ENCODE measurements around the gene RUSC2.
"Not testable (repeated sequence)": the region's sequence is repeated elsewhere in the genome, so short reads cannot be mapped to it uniquely, and the experiment has no call there.

Gene RUSC2, protein sequence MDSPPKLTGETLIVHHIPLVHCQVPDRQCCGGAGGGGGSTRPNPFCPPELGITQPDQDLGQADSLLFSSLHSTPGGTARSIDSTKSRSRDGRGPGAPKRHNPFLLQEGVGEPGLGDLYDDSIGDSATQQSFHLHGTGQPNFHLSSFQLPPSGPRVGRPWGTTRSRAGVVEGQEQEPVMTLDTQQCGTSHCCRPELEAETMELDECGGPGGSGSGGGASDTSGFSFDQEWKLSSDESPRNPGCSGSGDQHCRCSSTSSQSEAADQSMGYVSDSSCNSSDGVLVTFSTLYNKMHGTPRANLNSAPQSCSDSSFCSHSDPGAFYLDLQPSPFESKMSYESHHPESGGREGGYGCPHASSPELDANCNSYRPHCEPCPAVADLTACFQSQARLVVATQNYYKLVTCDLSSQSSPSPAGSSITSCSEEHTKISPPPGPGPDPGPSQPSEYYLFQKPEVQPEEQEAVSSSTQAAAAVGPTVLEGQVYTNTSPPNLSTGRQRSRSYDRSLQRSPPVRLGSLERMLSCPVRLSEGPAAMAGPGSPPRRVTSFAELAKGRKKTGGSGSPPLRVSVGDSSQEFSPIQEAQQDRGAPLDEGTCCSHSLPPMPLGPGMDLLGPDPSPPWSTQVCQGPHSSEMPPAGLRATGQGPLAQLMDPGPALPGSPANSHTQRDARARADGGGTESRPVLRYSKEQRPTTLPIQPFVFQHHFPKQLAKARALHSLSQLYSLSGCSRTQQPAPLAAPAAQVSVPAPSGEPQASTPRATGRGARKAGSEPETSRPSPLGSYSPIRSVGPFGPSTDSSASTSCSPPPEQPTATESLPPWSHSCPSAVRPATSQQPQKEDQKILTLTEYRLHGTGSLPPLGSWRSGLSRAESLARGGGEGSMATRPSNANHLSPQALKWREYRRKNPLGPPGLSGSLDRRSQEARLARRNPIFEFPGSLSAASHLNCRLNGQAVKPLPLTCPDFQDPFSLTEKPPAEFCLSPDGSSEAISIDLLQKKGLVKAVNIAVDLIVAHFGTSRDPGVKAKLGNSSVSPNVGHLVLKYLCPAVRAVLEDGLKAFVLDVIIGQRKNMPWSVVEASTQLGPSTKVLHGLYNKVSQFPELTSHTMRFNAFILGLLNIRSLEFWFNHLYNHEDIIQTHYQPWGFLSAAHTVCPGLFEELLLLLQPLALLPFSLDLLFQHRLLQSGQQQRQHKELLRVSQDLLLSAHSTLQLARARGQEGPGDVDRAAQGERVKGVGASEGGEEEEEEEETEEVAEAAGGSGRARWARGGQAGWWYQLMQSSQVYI (N-terminal part only)

DNA sequence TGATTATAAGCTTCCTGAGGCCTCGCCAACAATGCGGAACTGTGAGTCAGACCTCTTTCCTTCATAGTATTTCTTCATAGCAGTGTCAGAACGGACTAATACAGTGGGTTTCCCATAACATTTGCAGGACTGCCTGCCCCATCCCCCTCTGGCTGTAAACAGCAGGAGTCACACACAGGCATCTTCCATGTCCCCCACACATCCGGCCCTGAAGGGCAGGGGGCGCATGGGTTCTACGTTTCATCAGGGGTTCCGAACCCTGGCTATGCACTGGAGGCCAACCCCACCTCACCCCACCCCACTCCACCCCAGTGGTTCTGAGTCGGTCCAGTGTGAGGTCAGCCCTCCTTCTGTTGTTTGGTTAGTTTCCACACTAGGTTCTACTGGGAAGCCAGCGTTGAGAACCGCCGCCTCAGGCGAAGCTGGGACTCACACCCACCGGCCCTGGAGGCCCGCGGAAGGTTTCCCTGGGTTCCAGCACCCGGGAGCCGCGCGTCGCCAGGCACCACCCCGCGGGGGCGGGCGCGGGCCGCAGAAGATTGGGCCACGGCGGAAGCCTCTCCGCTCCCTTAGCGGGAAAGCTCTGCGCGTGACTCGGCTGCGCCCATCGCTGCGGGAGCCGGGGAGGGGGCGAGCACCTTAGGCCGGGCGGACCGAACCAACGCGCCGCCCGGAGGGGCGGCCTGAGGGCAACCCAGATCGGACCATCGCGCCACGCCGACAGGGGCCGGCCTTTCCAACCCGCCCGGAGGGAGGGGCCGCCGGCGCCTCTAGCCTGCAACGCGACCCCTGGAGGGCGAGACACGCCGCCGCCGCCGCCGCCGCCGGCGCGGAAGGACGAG, at the start of gene RUSC2:
Gene RUSC2 (plus strand): TSS at position 799 of the 842 bp plus-strand sequence. CDS start 56,411 bp downstream, outside the sequence.
- DNase-seq (ENCODE audit: low read depth), result peak; percentile 21

DNA sequence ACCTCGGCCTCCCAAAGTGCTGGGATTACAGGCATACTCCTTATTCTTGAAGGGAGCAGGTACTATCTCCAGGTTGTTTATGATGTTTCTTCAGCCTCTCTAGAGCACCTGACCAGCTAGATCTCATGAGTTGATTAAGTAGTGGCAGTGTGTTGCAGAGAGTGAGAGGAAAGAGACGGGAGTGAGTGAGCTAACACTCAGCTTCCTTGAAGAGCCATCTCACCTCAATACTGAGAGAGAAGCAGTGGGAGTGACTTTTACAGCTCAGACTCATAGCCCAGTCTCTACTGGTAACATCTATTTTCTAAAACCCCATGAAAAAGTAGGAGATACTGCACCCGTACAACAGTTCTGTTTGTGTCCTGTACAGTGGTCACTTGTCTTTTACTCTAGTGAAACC, 43.9 kb upstream of the RUSC2 start:
- DNase-seq (ENCODE audit: low read depth), result no peak

- no peak for DNase-seq (ENCODE audit: low read depth)
Measured at GRCh38 chr9:35448496-35448895, 41.4 kb upstream of the RUSC2 start.

- DNase-seq (ENCODE audit: low read depth), result no peak
Measured at GRCh38 chr9:35452481-35452880, 37.4 kb upstream of the RUSC2 start.

GRCh38 chr9:35453786-35454185, 36.1 kb upstream of the RUSC2 start:
- no peak for DNase-seq (ENCODE audit: low read depth)

- DNase-seq (ENCODE audit: low read depth), result no peak
Measured at GRCh38 chr9:35464141-35465025, 25.5 kb upstream of the RUSC2 start.

DNA sequence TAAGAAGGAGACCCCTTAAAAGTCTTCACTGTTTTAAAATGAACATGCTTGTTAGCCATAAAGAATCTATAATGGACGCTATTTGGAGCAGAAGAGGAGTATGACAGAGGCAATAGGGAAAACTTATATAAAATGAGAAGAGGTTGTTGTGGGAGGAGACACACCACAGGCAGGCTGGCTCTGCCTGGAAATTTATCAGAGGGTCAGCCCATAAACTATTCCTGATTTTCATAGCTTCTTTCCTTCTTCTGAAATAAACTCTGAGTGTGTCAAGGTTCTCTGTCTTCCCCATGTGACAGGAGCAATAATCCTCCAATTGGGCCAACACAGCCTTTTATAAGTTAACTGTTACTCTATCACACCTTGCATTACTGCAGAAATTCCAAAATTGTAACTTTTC, 19.6 kb upstream of the RUSC2 start:
- DNase-seq (ENCODE audit: low read depth), result no peak

- DNase-seq (ENCODE audit: low read depth), result no peak
Measured at GRCh38 chr9:35470894-35471293, 19.0 kb upstream of the RUSC2 start.

DNA sequence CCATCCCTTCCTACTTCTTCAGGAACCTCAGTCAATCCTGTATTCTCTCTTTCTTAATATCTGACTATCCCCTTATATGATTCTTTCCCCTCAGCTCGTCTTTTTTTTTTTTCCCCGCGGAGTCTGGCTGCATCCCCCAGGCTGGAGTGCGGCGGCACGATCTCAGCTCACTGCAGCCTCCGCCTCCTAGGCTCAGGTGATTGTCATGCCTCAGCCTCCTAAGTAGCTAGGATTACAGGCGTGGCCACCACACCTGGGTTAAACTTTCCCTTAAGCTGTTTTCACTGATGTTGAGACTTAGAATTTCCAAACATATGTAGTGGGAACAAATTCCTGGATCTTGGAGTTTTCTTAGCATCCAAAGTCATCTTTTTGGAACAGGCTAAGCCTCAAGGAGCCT, 13.3 kb upstream of the RUSC2 start:
- no peak for DNase-seq (ENCODE audit: low read depth)

DNA sequence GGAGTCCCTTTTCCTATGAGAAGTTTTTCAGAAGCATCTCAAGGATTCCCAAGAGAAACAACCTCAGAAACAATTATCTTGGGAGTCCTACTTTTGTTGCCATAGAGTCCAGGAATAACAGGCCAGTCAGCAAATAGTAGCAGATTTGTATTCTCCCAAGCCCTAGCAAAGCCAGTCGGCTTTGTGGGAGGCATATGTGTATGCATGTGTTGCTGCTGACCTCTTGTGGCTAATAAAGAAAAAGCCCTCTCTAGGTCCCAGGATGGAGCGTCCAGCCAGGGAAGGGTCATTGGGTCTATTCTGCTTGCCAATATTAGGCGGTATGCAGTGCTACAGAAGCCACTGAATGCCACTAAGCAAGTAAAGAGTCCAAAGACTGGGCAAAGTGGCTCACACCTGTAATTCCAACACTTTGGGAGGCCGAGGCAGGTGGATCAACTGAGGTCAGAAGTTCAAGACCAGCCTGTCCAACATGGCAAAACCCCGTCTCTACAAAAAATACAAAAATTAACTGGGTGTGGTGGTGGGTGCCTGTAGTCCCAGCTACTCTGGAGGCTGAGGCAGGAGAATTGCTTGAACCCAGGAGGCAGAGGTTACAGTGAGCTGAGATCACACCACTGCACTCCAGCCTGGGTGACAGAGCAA, 12.6 kb upstream of the RUSC2 start:
- not testable (repeated sequence) for DNase-seq (ENCODE audit: low read depth)

- DNase-seq (ENCODE audit: low read depth), result no peak
Measured at GRCh38 chr9:35478871-35479270, 11.0 kb upstream of the RUSC2 start.

- no peak for DNase-seq (ENCODE audit: low read depth)
Measured at GRCh38 chr9:35481347-35481975, 8.4 kb upstream of the RUSC2 start.

DNA sequence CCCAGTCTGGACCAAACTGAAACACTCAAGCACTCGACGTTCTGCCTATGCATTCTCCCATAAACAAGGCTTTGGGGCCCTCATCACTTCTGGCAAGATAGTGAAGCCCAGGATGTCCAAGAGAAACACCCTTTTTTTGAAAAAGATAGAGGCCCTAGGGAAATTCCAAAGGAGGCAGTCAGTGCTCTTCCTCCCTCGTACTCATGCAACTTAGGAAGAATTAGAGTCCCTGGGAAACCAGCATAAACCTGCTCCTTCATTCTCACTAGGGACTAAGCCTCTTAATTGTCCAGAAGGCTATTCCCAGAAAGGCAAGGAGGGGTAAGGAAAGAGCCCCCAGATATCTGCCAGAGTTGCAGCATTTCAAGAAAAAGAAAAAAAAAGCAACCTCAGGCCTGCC, 7.8 kb upstream of the RUSC2 start:
- DNase-seq (ENCODE audit: low read depth), result no peak

GRCh38 chr9:35484406-35484805, 5.5 kb upstream of the RUSC2 start:
- no peak for DNase-seq (ENCODE audit: low read depth)

GRCh38 chr9:35487081-35487480, 2.8 kb upstream of the RUSC2 start:
- DNase-seq (ENCODE audit: low read depth), result no peak

DNA sequence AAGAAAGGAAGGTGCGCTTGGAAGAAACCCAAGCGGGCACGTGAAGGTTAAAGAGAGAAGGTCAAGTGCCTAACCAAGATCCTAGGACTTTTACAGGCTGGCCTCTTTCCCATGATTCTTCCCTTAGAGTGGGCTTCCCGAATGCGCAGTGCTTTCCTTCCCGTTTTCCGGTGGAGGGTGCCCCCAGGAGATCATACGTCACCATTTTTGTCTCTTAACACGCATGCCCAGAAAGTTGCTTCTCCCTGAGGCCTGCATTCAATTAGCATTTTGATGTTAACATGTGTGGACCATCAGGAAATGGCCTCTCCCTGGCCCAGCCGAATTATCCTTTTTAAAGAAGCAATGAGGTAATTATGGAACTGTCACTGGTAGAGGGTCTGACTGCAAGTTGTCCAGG, 1.9 kb upstream of the RUSC2 start:
- DNase-seq (ENCODE audit: low read depth), result no peak

- no peak for DNase-seq (ENCODE audit: low read depth)
Measured at GRCh38 chr9:35488566-35489312, 1.2 kb upstream of the RUSC2 start.

DNA sequence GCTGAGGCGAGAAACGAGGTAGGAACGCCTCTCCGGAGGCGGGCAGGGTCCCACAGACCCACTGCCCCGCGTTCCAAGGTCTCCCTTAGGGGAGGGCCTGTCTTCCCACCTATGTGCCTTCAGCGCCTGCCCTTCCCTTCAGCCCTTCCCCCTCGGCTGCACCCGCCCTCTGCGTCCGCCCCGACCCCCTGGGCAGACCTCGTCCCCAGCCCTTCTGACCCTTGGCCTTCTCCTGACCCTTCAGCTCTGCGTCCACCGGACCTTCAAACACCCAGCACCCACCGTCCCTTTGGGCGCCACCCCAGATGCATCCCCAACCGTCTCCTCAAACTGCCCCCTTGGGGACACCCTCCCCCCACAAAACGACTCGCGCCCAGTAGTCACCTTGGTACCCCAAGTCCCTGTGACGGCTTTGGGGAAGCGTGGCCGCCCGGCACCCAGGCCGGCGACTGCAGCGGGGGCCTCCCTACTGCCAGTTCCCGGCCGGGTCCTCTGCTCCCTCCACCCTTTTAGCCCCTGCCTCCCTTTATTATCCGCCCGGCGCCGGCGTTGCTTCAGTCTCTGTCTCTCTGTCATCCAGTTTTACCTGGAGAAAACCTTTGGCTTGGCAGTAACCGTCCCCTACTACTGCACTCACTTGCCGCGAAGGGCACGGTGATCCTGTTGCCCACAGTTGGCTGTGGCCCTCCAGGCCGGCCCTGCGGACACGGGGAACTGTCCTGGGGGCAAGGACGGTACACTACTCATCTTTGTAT, 421 bp downstream of the RUSC2 start:
- no peak for DNase-seq (ENCODE audit: low read depth)

All from activated T-helper 1 cell treated with Interleukin-2 at 50 U/mL for 16 hours (primary cell).